ENCODE measurements around the gene LIF.

Gene LIF

DNA sequence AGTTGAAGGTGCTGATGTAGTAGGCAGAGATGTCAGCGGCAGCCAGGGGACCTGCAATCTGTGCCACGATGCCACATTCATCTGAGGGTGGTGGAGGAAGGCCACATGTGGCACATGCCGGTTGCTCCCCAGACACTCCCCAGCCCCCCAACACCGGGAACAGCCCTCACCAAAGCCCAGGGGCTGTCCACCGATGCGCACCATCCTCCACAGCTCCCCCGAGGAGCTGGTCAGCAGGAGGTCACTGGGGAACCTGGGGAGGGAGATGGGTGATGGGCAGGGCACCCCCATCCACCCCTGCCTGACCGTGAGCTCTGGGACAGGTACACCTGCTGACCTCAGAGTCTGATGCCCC lies 39.3 kb upstream of the LIF start:
- H3K27me3 ChIP-seq (ENCODE audit: insufficient read depth, low read length, poor library complexity, severe bottlenecking), result no peaks in the 10 kb centered on the region
- H2AFZ ChIP-seq (ENCODE audit: low read length), result no peak overlapping the region
- no peak for TF ChIP-seq EZH2phosphoT487 (IDR thresholded peaks at IDR 0.05; ENCODE audit: borderline replicate concordance)
- TF ChIP-seq, protein P1, sequence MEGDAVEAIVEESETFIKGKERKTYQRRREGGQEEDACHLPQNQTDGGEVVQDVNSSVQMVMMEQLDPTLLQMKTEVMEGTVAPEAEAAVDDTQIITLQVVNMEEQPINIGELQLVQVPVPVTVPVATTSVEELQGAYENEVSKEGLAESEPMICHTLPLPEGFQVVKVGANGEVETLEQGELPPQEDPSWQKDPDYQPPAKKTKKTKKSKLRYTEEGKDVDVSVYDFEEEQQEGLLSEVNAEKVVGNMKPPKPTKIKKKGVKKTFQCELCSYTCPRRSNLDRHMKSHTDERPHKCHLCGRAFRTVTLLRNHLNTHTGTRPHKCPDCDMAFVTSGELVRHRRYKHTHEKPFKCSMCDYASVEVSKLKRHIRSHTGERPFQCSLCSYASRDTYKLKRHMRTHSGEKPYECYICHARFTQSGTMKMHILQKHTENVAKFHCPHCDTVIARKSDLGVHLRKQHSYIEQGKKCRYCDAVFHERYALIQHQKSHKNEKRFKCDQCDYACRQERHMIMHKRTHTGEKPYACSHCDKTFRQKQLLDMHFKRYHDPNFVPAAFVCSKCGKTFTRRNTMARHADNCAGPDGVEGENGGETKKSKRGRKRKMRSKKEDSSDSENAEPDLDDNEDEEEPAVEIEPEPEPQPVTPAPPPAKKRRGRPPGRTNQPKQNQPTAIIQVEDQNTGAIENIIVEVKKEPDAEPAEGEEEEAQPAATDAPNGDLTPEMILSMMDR (conservative IDR thresholded peaks at IDR 0.05; ENCODE audit: low read length), result no peak
- peaks cover 41% of the 10 kb centered on the region for H3K4me1 ChIP-seq (ENCODE audit: insufficient read depth, low read length, poor library complexity, severe bottlenecking)
- H3K36me3 ChIP-seq (ENCODE audit: insufficient read depth, low read length), result no peaks in the 10 kb centered on the region
- H3F3A ChIP-seq (ENCODE audit: low read depth), result 0 out of 2 replicates have a peak, but pooled peaks cover 8% of the 10 kb centered on the region
- no peaks in the 10 kb centered on the region for H3K9me3 ChIP-seq (ENCODE audit: insufficient read depth, low read depth, low read length)
- H3K4me3 ChIP-seq (ENCODE audit: low read length, poor library complexity, severe bottlenecking), result no peak overlapping the region
- H3K9me2 ChIP-seq (replicated peaks; ENCODE audit: low read depth, low read length), result no peaks in the 10 kb centered on the region
- no peak overlapping the region for H3K4me2 ChIP-seq (ENCODE audit: low read depth, low read length, poor library complexity, severe bottlenecking)
- H3K79me2 ChIP-seq (ENCODE audit: insufficient read depth, low read length), result peaks cover 9% of the 10 kb centered on the region
- H4K20me1 ChIP-seq (ENCODE audit: insufficient read depth, low read length, poor library complexity, severe bottlenecking), result no peaks in the 10 kb centered on the region
- no peak overlapping the region for H3K9ac ChIP-seq (ENCODE audit: low read depth, low read length, poor library complexity, severe bottlenecking)

DNA sequence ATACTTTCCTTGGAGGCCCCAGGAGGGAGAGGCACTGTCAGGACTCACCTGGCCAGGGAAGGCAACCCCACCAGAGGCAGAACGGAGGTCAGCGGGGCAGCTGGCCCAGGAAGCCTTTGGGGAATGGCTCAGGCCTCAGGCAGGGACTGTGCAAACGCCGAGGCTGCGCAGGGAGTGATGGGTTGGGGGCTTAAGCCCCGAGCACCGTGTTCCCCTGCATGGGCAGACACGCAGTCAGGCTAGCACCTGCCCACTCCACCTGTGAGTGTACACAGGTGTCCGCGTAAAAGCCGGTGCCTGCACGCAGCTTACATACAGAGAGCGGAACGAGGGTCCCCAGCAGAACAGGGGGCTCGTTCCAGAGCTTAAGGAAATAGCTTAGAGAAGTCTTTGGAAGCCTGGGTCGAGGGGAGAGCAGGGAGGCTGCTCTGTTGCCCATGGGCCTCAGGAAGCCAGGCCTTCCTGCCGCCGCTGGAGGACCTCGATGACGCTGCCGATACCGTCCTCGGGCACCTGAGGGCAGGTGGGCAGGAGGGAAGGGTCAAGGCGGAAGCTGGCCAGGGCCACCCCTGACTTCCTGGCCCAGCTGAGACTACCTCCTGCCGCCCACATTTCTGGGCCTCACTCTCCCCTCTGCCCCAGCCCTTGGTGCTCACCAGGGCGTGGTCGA lies 38.8 kb upstream of the LIF start:
- H3K79me2 ChIP-seq (ENCODE audit: insufficient read depth, low read length), result peaks cover 9% of the 10 kb centered on the region
- H3K4me2 ChIP-seq (ENCODE audit: low read depth, low read length, poor library complexity, severe bottlenecking), result no peak overlapping the region
- no peaks in the 10 kb centered on the region for H3K36me3 ChIP-seq (ENCODE audit: insufficient read depth, low read length)
- no peaks in the 10 kb centered on the region for H3K9me2 ChIP-seq (replicated peaks; ENCODE audit: low read depth, low read length)
- peaks cover 36% of the 10 kb centered on the region for H3K4me1 ChIP-seq (ENCODE audit: insufficient read depth, low read length, poor library complexity, severe bottlenecking)
- no peaks in the 10 kb centered on the region for H3K27me3 ChIP-seq (ENCODE audit: insufficient read depth, low read length, poor library complexity, severe bottlenecking)
- H4K20me1 ChIP-seq (ENCODE audit: insufficient read depth, low read length, poor library complexity, severe bottlenecking), result no peaks in the 10 kb centered on the region
- no peak overlapping the region for H3K9ac ChIP-seq (ENCODE audit: low read depth, low read length, poor library complexity, severe bottlenecking)
- H3K4me3 ChIP-seq (ENCODE audit: low read length, poor library complexity, severe bottlenecking), result no peak overlapping the region
- H3K9me3 ChIP-seq (ENCODE audit: insufficient read depth, low read depth, low read length), result no peaks in the 10 kb centered on the region
- H2AFZ ChIP-seq (ENCODE audit: low read length), result no peak overlapping the region
- no peak for TF ChIP-seq EZH2phosphoT487 (IDR thresholded peaks at IDR 0.05; ENCODE audit: borderline replicate concordance)
- TF ChIP-seq, protein P1 (conservative IDR thresholded peaks at IDR 0.05; ENCODE audit: low read length), result no peak
- H3F3A ChIP-seq (ENCODE audit: low read depth), result 0 out of 2 replicates have a peak, but pooled peaks cover 5% of the 10 kb centered on the region

DNA sequence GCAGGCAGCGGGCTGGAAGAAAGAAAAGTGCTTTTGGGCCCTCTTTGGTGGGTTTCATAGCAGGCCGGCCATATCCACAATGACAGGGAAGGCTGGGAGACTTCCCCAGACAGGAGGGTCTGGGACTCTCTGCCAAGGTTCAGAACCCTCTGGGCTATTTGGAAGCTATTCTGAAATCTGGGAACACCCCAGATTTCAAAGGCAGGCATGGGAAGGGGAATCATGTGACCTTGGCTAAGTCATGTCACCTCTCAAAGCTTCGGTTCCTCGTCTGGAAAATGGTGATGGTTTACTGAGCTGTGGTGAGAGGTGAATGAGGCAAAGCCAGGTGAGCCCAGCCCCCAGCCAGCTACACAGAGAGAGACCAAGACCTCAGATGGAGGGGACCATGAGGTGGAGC lies 38.1 kb upstream of the LIF start:
- Histone ChIP-seq H3F3A (ENCODE audit: low read depth) (no peaks in the 10 kb centered on the region), H3K4me2 (ENCODE audit: low read depth, low read length, poor library complexity, severe bottlenecking) (no peak overlapping the region), H3K79me2 (ENCODE audit: insufficient read depth, low read length) (peaks cover 9% of the 10 kb centered on the region), H3K27me3 (ENCODE audit: insufficient read depth, low read length, poor library complexity, severe bottlenecking) (no peaks in the 10 kb centered on the region), H3K9me2 (replicated peaks; ENCODE audit: low read depth, low read length) (no peaks in the 10 kb centered on the region), H4K20me1 (ENCODE audit: insufficient read depth, low read length, poor library complexity, severe bottlenecking) (no peaks in the 10 kb centered on the region), H3K4me1 (ENCODE audit: insufficient read depth, low read length, poor library complexity, severe bottlenecking) (peaks cover 29% of the 10 kb centered on the region), H3K36me3 (ENCODE audit: insufficient read depth, low read length) (no peaks in the 10 kb centered on the region), H2AFZ (ENCODE audit: low read length) (no peak overlapping the region), H3K4me3 (ENCODE audit: low read length, poor library complexity, severe bottlenecking) (no peak overlapping the region), H3K9me3 (ENCODE audit: insufficient read depth, low read depth, low read length) (no peaks in the 10 kb centered on the region), H3K9ac (ENCODE audit: low read depth, low read length, poor library complexity, severe bottlenecking) (no peak overlapping the region)
- TF ChIP-seq, protein P1 (conservative IDR thresholded peaks at IDR 0.05; ENCODE audit: low read length), result no peak
- TF ChIP-seq EZH2phosphoT487 (IDR thresholded peaks at IDR 0.05; ENCODE audit: borderline replicate concordance), result no peak
